ENCODE measurements around the gene TAS1R2. TPM values are rescaled to one million over a fixed set of nuclear protein-coding genes. Genes with fewer than 3 reads are reported as not detected.

Gene TAS1R2
- total and polyA plus RNA-seq, 9 of the 15 experiments (the other 6 are each of a cell fraction or from before 2014, with no cell fraction given): not detected

GRCh38 chr1:18907021-18907916, 47.8 kb upstream of the TAS1R2 start (continued):
- TF ChIP-seq NR4A1 (CRISPR knock-in tag; IDR thresholded peaks at IDR 0.05): no peak
- TF ChIP-seq NR4A1 (tag; IDR thresholded peaks at IDR 0.05): 0 out of 2 replicates have a peak, but pooled peaks have one; percentile 65
- peak; percentile 53; the same call in 1 of the 2 replicates for TF ChIP-seq SUPT5H (IDR thresholded peaks at IDR 0.05)
- no peak for TF ChIP-seq NR2C1 (IDR thresholded peaks at IDR 0.05)
- 0 out of 2 replicates have a peak, but pooled peaks have one; percentile 21 for TF ChIP-seq NR2C1 (tag; IDR thresholded peaks at IDR 0.05)
- TF ChIP-seq EP300 (IDR thresholded peaks at IDR 0.05; ENCODE audit: low read length): peak; percentile 23
- TF ChIP-seq FOSL1 (tag; conservative IDR thresholded peaks at IDR 0.05): 0 out of 2 replicates have a peak, but pooled peaks have one; percentile 33
- no peak for TF ChIP-seq ZNF507 (tag; conservative IDR thresholded peaks at IDR 0.05)
- peak in 1 of 2 experiments; percentile 72; a peak in 1 of 4 replicates for TF ChIP-seq ARNT (IDR thresholded peaks at IDR 0.05)
- TF ChIP-seq E2F3 (CRISPR knock-in tag; IDR thresholded peaks at IDR 0.05): 0 out of 2 replicates have a peak, but pooled peaks have one; percentile 13
- peak; percentile 56; the same call in 1 of the 2 replicates for TF ChIP-seq LCOR (CRISPR knock-in tag; IDR thresholded peaks at IDR 0.05)
- TF ChIP-seq, protein P1, sequence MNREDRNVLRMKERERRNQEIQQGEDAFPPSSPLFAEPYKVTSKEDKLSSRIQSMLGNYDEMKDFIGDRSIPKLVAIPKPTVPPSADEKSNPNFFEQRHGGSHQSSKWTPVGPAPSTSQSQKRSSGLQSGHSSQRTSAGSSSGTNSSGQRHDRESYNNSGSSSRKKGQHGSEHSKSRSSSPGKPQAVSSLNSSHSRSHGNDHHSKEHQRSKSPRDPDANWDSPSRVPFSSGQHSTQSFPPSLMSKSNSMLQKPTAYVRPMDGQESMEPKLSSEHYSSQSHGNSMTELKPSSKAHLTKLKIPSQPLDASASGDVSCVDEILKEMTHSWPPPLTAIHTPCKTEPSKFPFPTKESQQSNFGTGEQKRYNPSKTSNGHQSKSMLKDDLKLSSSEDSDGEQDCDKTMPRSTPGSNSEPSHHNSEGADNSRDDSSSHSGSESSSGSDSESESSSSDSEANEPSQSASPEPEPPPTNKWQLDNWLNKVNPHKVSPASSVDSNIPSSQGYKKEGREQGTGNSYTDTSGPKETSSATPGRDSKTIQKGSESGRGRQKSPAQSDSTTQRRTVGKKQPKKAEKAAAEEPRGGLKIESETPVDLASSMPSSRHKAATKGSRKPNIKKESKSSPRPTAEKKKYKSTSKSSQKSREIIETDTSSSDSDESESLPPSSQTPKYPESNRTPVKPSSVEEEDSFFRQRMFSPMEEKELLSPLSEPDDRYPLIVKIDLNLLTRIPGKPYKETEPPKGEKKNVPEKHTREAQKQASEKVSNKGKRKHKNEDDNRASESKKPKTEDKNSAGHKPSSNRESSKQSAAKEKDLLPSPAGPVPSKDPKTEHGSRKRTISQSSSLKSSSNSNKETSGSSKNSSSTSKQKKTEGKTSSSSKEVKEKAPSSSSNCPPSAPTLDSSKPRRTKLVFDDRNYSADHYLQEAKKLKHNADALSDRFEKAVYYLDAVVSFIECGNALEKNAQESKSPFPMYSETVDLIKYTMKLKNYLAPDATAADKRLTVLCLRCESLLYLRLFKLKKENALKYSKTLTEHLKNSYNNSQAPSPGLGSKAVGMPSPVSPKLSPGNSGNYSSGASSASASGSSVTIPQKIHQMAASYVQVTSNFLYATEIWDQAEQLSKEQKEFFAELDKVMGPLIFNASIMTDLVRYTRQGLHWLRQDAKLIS (CRISPR knock-in tag; IDR thresholded peaks at IDR 0.05): no peak
- no peak; the same call in 1 of the 2 replicates for TF ChIP-seq PYGO2 (tag; IDR thresholded peaks at IDR 0.05)
- peak; percentile 53 to 63 for TF ChIP-seq RAD21 (CRISPR knock-in tag; conservative IDR thresholded peaks at IDR 0.05 in 1 of 2, IDR thresholded peaks at IDR 0.05 in 1 of 2)
- TF ChIP-seq ZNF146 (CRISPR knock-in tag; IDR thresholded peaks at IDR 0.05; ENCODE audit: unreplicated experiment): no peak
- TF ChIP-seq ZBTB7A (IDR thresholded peaks at IDR 0.05; ENCODE audit: borderline replicate concordance, control insufficient read depth, low read depth, low read length): peak; percentile 19; the same call in 1 of the 2 replicates
- peak; percentile 66; the same call in 1 of the 2 replicates for TF ChIP-seq GABPA (tag; conservative IDR thresholded peaks at IDR 0.05; ENCODE audit: low read depth)
- peak; percentile 57; the same call in 1 of the 2 replicates for TF ChIP-seq ZNF592 (IDR thresholded peaks at IDR 0.05)
- TF ChIP-seq RCOR1 (IDR thresholded peaks at IDR 0.05; ENCODE audit: borderline replicate concordance in 1 of 2, low read depth in 2 of 2, low read length in 2 of 2): 0 out of 4 replicates have a peak, but pooled peaks of 1 of the 2 experiments have one; percentile 45
- no peak for TF ChIP-seq ZNF408 (CRISPR knock-in tag; IDR thresholded peaks at IDR 0.05; ENCODE audit: low read depth)
